HCT116 (cell line): ENCODE data around the gene ZNF573. TPM values are rescaled to one million over a fixed set of nuclear protein-coding genes. Genes with fewer than 3 reads are reported as not detected.

ENCODE experiments used
- ATAC-seq: fragments of 200-7000 bp; cut with Tn5 transposase; 2 replicates; pipeline ENCODE4 v1.9.1; 2020; ENCODE audit warnings: mild to moderate bottlenecking, moderate library complexity
- BruUV-seq: library from RNA; stranded (reverse); fragments of 400-500 nt; replicated peaks from 2 replicates; lab custom pipeline; 2021; lab: Mats Ljungman, UMichigan
- CTCF ChIA-PET: fragments of 300-600 bp; sonication (Branson Sonifier 250); formaldehyde crosslinking; loops from one replicate; lab custom pipeline; 2021; ENCODE audit warnings: antibody characterized with exemption; lab: Charles Lee
- POLR2A ChIA-PET: fragments of 300-600, 350-600 bp; sonication (Branson Sonifier 250); formaldehyde crosslinking; loops from one replicate; lab custom pipeline; 2021; ENCODE audit warnings: antibody characterized with exemption; lab: Charles Lee
- RAD21 ChIA-PET, 2 experiments: fragments of 300-600 bp; sonication (Branson Sonifier 250); formaldehyde crosslinking; loops; one replicate each; lab custom pipeline; 2023; ENCODE audit warnings: low total read pairs in 2 of 2; ENCODE audit not compliant: uncharacterized antibody in 2 of 2, unreplicated experiment in 2 of 2, low non-redundant PET in 1 of 2; lab: Charles Lee
- DNase-seq: peaks from one replicate; pipeline ENCODE4 v3.0.0-alpha.2; 2010; ENCODE audit warnings: low read depth, low spot score
- H2AFZ ChIP-seq: fragments of 200-600 bp; shearing (Covaris generic), sonication (generic); 2 replicates; pipeline ENCODE4 v1.6.1; 2017; ENCODE audit warnings: low read depth, mixed run types, mixed read lengths, antibody characterized with exemption, low read length; ENCODE audit not compliant: poor library complexity, severe bottlenecking
- H3K27ac ChIP-seq: 2 replicates; pipeline ENCODE4 v1.5.1; 2012; ENCODE audit warnings: low read depth, low read length
- H3K27me3 ChIP-seq: fragments of 200-600 bp; sonication (generic); 2 replicates; pipeline ENCODE4 v1.6.1; 2016; ENCODE audit warnings: mixed run types, low read length, mixed read lengths; ENCODE audit not compliant: insufficient read depth
- H3K36me3 ChIP-seq, 2 experiments: fragments of 200-500 bp in 1 of 2; fragments of 200-600 bp in 1 of 2; sonication (Bioruptor generic) in 1 of 2; sonication (generic) in 1 of 2; 2 replicates each; pipeline versions ENCODE4 v1.5.1 to v1.6.1; 2014 to 2016; ENCODE audit warnings: low read length in 2 of 2, inconsistent platforms in 1 of 2, mixed read lengths in 1 of 2, mixed run types in 1 of 2; ENCODE audit not compliant: insufficient read depth in 2 of 2, control insufficient read depth in 1 of 2
- H3K4me1 ChIP-seq, 2 experiments: fragments of 200-600 bp in 1 of 2; sonication (generic) in 1 of 2; 2 replicates each; pipeline versions ENCODE4 v1.5.1 to v1.6.1; 2012 to 2017; ENCODE audit warnings: low read length in 2 of 2, inconsistent platforms in 1 of 2, mild to moderate bottlenecking in 1 of 2, mixed read lengths in 1 of 2, mixed run types in 1 of 2, moderate library complexity in 1 of 2; ENCODE audit not compliant: insufficient read depth in 2 of 2, control insufficient read depth in 1 of 2
- H3K4me2 ChIP-seq: fragments of 200-600 bp; sonication (generic); 2 replicates; pipeline ENCODE4 v1.6.1; 2017; ENCODE audit warnings: mixed run types, low read length, mixed read lengths
- H3K4me3 ChIP-seq, 2 experiments: fragments of 200-600 bp in 1 of 2; sonication (generic) in 1 of 2; replicated peaks in 1 of 2; 2 replicates each; pipeline ENCODE4 v1.5.1; 2011 to 2016; ENCODE audit warnings: low read length in 2 of 2, control low read depth in 1 of 2, low read depth in 1 of 2, mild to moderate bottlenecking in 1 of 2, mixed read lengths in 1 of 2, mixed run types in 1 of 2
- H3K79me2 ChIP-seq: fragments of 200-600 bp; sonication (generic); 2 replicates; pipeline ENCODE4 v1.6.1; 2017; ENCODE audit warnings: mild to moderate bottlenecking, mixed run types, low read length, moderate library complexity, mixed read lengths; ENCODE audit not compliant: insufficient read depth
- H3K9ac ChIP-seq: fragments of 200-600 bp; sonication (generic); 2 replicates; pipeline ENCODE4 v1.6.1; 2016; ENCODE audit warnings: low read length, mixed read lengths
- H3K9me2 ChIP-seq: fragments of 200-600 bp; sonication (generic), shearing (Covaris generic); 2 replicates; pipeline ENCODE4 v1.6.1; 2017; ENCODE audit warnings: mixed run types, mild to moderate bottlenecking, moderate library complexity; ENCODE audit not compliant: insufficient read depth
- H3K9me3 ChIP-seq, 2 experiments: fragments of 200-500 bp in 1 of 2; fragments of 200-600 bp in 1 of 2; sonication (Bioruptor generic) in 1 of 2; sonication (generic) in 1 of 2; 2 replicates each; pipeline ENCODE4 v1.6.1; 2014 to 2017; ENCODE audit warnings: low read length in 2 of 2, mixed read lengths in 2 of 2, inconsistent platforms in 1 of 2, low read depth in 1 of 2, mild to moderate bottlenecking in 1 of 2, mixed run types in 1 of 2, moderate library complexity in 1 of 2; ENCODE audit not compliant: control insufficient read depth in 1 of 2, insufficient read depth in 1 of 2
- H4K20me1 ChIP-seq: fragments of 200-600 bp; sonication (generic), shearing (Covaris generic); 2 replicates; pipeline ENCODE4 v1.6.1; 2017; ENCODE audit warnings: mixed run types, mild to moderate bottlenecking, moderate library complexity; ENCODE audit not compliant: insufficient read depth
- CEBPB ChIP-seq: IDR thresholded peaks from 2 replicates; pipeline ENCODE4 v1.6.1; 2012; ENCODE audit warnings: low read depth
- ELF1 ChIP-seq: IDR thresholded peaks from 2 replicates; pipeline ENCODE4 v1.6.1; 2012; ENCODE audit warnings: low read depth, borderline replicate concordance
- EZH2 ChIP-seq: fragments of 200-600 bp; sonication (generic); IDR thresholded peaks from 2 replicates; pipeline ENCODE4 v1.6.1; 2017; ENCODE audit warnings: antibody characterized with exemption, mixed run types
- JUND ChIP-seq: IDR thresholded peaks from 2 replicates; pipeline ENCODE4 v1.6.1; 2012
- POLR2A ChIP-seq: IDR thresholded peaks from 2 replicates; pipeline ENCODE4 v1.7.0; 2011; ENCODE audit warnings: borderline replicate concordance; ENCODE audit not compliant: insufficient read depth, insufficient read length; ENCODE audit errors: extremely low read depth
- POLR2AphosphoS5 ChIP-seq: IDR thresholded peaks from 2 replicates; pipeline ENCODE4 v1.6.1; 2011; ENCODE audit warnings: mild to moderate bottlenecking, low read depth, low read length, moderate library complexity
- SIN3A ChIP-seq: IDR thresholded peaks from 2 replicates; pipeline ENCODE4 v1.6.1; 2012; ENCODE audit warnings: low read depth
- SP1 ChIP-seq: IDR thresholded peaks from 2 replicates; pipeline ENCODE4 v1.6.1; 2012; ENCODE audit warnings: low read depth
- SRF ChIP-seq: IDR thresholded peaks from 2 replicates; pipeline ENCODE4 v1.6.1; 2012; ENCODE audit warnings: low read depth
- ZFX ChIP-seq: fragments of 450-650 bp; IDR thresholded peaks from 2 replicates; pipeline ENCODE4 v1.6.1; 2017
- ZNF274 ChIP-seq: fragments of 200-500 bp; sonication (Bioruptor generic); IDR thresholded peaks from 2 replicates; pipeline ENCODE4 v1.6.1; 2014; ENCODE audit warnings: mild to moderate bottlenecking, low read depth, low read length, inconsistent platforms
- intact Hi-C: fragments of 100-400 bp; cut with micrococcal nuclease; formaldehyde crosslinking; loops from 2 replicates; pipeline ENCODE4 v1.10.0; 2022
- total RNA-seq: library from RNA; stranded (reverse); gene quantifications from one replicate; pipeline ENCODE4 v1.2.1, GENCODE V29; 2021; ENCODE audit not compliant: unreplicated experiment
- TF ChIP-seq, protein P1 (sequence below): IDR thresholded peaks from 2 replicates; pipeline ENCODE4 v1.6.1; 2012
- TF ChIP-seq, protein P2 (sequence below): IDR thresholded peaks from 2 replicates; pipeline ENCODE4 v1.6.1; 2011; ENCODE audit warnings: mild to moderate bottlenecking, low read length, moderate library complexity; ENCODE audit not compliant: insufficient replicate concordance; ENCODE audit errors: extremely low read depth

The ZNF573 gene
- total RNA-seq, 1 experiment from 2014 or later, result 2.4 TPM

DNA sequence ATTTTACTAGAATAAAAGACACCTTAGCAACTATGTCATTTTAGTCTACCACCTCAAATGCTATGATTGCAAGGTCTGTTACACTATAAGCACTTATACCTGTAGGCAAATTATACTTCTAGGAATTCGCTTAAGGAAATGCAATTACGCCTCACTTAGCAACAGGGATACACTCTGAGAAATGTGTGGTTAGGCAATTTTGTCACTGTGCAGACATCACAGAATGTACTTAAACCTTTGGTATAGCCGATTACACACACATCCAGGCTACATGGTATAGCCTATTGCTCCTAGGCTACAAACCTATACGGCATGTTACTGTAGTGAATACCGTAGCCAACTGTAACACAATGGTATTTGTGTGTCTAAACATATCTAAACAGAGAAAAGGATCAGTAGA lies 30.0 kb upstream of the ZNF573 start:
- no peak overlapping the region for H3K4me3 ChIP-seq
- H3K4me2 ChIP-seq, result no peak overlapping the region
- BruUV-seq, result no TSS peak
- H3K36me3 ChIP-seq, result no peaks in the 10 kb centered on the region
- no peaks in the 10 kb centered on the region for H3K27me3 ChIP-seq
- ATAC-seq (no peak), DNase-seq (no peak)
- TF ChIP-seq JUND, result no peak
- TF ChIP-seq POLR2A, result no peak
- TF ChIP-seq ZFX, result no peak
- no peak for TF ChIP-seq CEBPB
- no peak for TF ChIP-seq EZH2
- no peak for TF ChIP-seq POLR2AphosphoS5
- TF ChIP-seq SP1, result no peak
- no peak for TF ChIP-seq ZNF274
- no peak for TF ChIP-seq SIN3A
- TF ChIP-seq, protein P1, sequence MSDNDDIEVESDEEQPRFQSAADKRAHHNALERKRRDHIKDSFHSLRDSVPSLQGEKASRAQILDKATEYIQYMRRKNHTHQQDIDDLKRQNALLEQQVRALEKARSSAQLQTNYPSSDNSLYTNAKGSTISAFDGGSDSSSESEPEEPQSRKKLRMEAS, result no peak
- TF ChIP-seq SRF, result no peak
- TF ChIP-seq, protein P2, sequence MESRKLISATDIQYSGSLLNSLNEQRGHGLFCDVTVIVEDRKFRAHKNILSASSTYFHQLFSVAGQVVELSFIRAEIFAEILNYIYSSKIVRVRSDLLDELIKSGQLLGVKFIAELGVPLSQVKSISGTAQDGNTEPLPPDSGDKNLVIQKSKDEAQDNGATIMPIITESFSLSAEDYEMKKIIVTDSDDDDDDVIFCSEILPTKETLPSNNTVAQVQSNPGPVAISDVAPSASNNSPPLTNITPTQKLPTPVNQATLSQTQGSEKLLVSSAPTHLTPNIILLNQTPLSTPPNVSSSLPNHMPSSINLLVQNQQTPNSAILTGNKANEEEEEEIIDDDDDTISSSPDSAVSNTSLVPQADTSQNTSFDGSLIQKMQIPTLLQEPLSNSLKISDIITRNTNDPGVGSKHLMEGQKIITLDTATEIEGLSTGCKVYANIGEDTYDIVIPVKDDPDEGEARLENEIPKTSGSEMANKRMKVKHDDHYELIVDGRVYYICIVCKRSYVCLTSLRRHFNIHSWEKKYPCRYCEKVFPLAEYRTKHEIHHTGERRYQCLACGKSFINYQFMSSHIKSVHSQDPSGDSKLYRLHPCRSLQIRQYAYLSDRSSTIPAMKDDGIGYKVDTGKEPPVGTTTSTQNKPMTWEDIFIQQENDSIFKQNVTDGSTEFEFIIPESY, result no peak
- TF ChIP-seq ELF1, result no peak
- no peak overlapping the region for H2AFZ ChIP-seq
- ChIA-PET RAD21 (no interaction called here), CTCF (no interaction called here), POLR2A (no interaction called here)
- H3K9me2 ChIP-seq, result no peaks in the 10 kb centered on the region
- H4K20me1 ChIP-seq, result no peaks in the 10 kb centered on the region
- H3K79me2 ChIP-seq, result no peaks in the 10 kb centered on the region
- intact Hi-C loops, result no loop called here
- peaks cover 10 to 13% of the 10 kb centered on the region in 2 experiments; a peak in 2 of 4 replicates for H3K9me3 ChIP-seq
- H3K4me1 ChIP-seq, result no peaks in the 10 kb centered on the region
- H3K9ac ChIP-seq, result no peak overlapping the region
- no peak overlapping the region for H3K27ac ChIP-seq
